ENCODE results near the gene OSCAR.

GRCh38 chr19:54141356-54141755 lies 40.8 kb upstream of the OSCAR start:
- TF ChIP-seq CTCF (IDR thresholded peaks at IDR 0.05) (no peak), POLR2A (IDR thresholded peaks at IDR 0.05) (no peak), POLR2AphosphoS5 (IDR thresholded peaks at IDR 0.05) (no peak)
